H1 (cell line): ENCODE measurements around the gene RAPH1. TPM values are rescaled to one million over a fixed set of nuclear protein-coding genes. Genes with fewer than 3 reads are reported as not detected.

Experiments used
- TAF7 ChIP-seq: optimal IDR thresholded peaks from 2 replicates; pipeline ENCODE3; 2011; ENCODE audit warnings: low read depth, mild to moderate bottlenecking, inconsistent platforms, low read length, moderate library complexity, borderline replicate concordance
- polyA plus RNA-seq, 7 experiments: library from polyadenylated mRNA; depleted of rRNA in 3 of 7; stranded (reverse) in 5 of 7; unstranded in 2 of 7; fragments of >200 nt in 5 of 7; fragments of 200-250 nt in 2 of 7; gene quantifications; 1 replicate in 5 of 7; 2 replicates in 1 of 7; 4 replicates in 1 of 7; pipeline versions ENCODE4 v1.2.1 to v1.2.3, GENCODE V29; 2011 to 2013; ENCODE audit warnings: missing spikeins in 2 of 7, mixed read lengths in 2 of 7
- total RNA-seq: library from RNA; stranded (reverse); fragmentation: NEBNext Ultra II Directional; extraction: Animal tissue kit (Norgen Biotek cat#: 25700); gene quantifications from 2 replicates; pipeline ENCODE4 v1.2.1, GENCODE V29; 2021

The RAPH1 gene
- total and polyA plus RNA-seq, 2 of the 8 experiments (the other 6 are each of a cell fraction or from before 2014, with no cell fraction given), result 3.8 to 27.4 TPM

DNA sequence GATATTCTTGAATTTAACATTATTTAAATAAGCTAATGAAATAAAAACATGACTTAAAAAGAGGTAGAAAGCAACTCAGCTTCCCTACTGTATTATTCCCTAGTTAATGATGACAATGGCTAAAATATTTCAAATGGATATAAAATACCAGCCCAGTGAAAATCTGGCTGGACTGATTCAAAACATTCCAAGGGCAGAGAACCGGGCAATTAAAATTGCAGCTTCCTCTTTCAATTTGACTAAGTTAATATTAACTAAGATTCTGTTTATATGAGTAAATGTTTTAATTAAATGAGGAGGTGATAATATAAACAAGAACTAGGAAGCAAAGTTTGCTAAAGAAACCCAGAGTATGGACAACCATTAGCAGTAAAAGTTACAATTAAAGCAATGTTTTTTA lies 65.6 kb downstream of the RAPH1 start (continued):
- TF ChIP-seq TAF7, result no peak
